A673 (cell line): ENCODE measurements around the gene ACTMAP.

Source experiments
- EZH2 ChIP-seq: fragments of 200-600 bp; sonication (generic); IDR thresholded peaks from 2 replicates; pipeline ENCODE4 v1.6.1; 2017; ENCODE audit warnings: borderline replicate concordance, low read depth, mild to moderate bottlenecking, mixed read lengths, antibody characterized with exemption, low read length; ENCODE audit not compliant: poor library complexity, severe bottlenecking
- TF ChIP-seq, protein P1 (sequence below): fragments of 300-800, 200-600 bp; sonication (generic); conservative IDR thresholded peaks from 2 replicates; pipeline ENCODE4 v1.5.1; 2017; ENCODE audit warnings: low read depth, mild to moderate bottlenecking, antibody characterized with exemption, low read length, moderate library complexity, mixed read lengths

DNA sequence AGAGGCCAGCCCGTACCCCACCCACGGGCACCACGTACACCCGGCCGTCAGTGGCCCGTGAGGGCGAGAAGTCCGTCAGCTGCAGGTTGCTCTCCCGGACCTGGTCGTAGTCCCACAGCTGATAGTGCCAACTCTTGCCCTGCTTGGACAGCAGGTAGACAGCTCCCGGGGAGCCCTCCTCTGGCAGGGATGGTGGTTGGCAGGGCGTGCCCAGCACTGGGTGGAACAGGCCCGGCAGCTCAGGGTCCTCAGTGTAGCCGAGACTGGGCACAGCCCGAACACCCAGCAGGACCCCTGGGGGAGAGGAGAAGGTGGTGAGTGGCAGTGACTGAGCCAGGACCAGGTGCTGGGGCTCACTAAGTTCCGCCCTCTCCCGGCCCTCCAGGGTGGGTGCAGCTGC, 7.8 kb downstream of the ACTMAP start:
- TF ChIP-seq, protein P1, sequence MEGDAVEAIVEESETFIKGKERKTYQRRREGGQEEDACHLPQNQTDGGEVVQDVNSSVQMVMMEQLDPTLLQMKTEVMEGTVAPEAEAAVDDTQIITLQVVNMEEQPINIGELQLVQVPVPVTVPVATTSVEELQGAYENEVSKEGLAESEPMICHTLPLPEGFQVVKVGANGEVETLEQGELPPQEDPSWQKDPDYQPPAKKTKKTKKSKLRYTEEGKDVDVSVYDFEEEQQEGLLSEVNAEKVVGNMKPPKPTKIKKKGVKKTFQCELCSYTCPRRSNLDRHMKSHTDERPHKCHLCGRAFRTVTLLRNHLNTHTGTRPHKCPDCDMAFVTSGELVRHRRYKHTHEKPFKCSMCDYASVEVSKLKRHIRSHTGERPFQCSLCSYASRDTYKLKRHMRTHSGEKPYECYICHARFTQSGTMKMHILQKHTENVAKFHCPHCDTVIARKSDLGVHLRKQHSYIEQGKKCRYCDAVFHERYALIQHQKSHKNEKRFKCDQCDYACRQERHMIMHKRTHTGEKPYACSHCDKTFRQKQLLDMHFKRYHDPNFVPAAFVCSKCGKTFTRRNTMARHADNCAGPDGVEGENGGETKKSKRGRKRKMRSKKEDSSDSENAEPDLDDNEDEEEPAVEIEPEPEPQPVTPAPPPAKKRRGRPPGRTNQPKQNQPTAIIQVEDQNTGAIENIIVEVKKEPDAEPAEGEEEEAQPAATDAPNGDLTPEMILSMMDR = no peak
- no peak for TF ChIP-seq EZH2
